ENCODE results near the gene FOXRED2.
"Not testable (repeated sequence)": the region's sequence is repeated elsewhere in the genome, so short reads cannot be mapped to it uniquely, and the experiment has no call there.

The FOXRED2 gene

GRCh38 chr22:36532466-36532865 lies 25.6 kb upstream of the FOXRED2 start:
- H3K9me3 Mint-ChIP-seq = no peaks in the 10 kb centered on the region
- no peak overlapping the region for H3K4me3 Mint-ChIP-seq
- peaks cover 3% of the 10 kb centered on the region for H3K36me3 Mint-ChIP-seq
- no peaks in the 10 kb centered on the region for H3K27me3 Mint-ChIP-seq
- no peak overlapping the region for H3K27ac Mint-ChIP-seq
- no peak for ATAC-seq
- H3K4me1 Mint-ChIP-seq = peaks cover 7% of the 10 kb centered on the region

- H3K4me1 Mint-ChIP-seq = peaks cover 20% of the 10 kb centered on the region
- ATAC-seq = peak; percentile 98
- H3K9me3 Mint-ChIP-seq = no peaks in the 10 kb centered on the region
- H3K27me3 Mint-ChIP-seq = no peaks in the 10 kb centered on the region
- H3K4me3 Mint-ChIP-seq = peak within 1 kb of the TSS; percentile 92
- peak within 1 kb of the TSS; percentile 89 for H3K27ac Mint-ChIP-seq
- H3K36me3 Mint-ChIP-seq = peaks cover 33% of the 10 kb centered on the region
These were observed 22.2 kb upstream of the FOXRED2 start, which contains the start of gene EIF3D for GRCh38 chr22:36528795-36529751. EIF3D (minus strand) TSS chr22:36529166; CDS start chr22:36526121, 3,045 bp downstream.

GRCh38 chr22:36528341-36528740 lies 21.5 kb upstream of the FOXRED2 start:
- H3K4me1 Mint-ChIP-seq = peaks cover 20% of the 10 kb centered on the region
- H3K27ac Mint-ChIP-seq = peak overlapping the region; percentile 89

GRCh38 chr22:36522662-36523061 lies 15.8 kb upstream of the FOXRED2 start:
- Mint-ChIP-seq H3K36me3 (peaks cover 93% of the 10 kb centered on the region), H3K9me3 (no peaks in the 10 kb centered on the region), H3K4me1 (peaks cover 25% of the 10 kb centered on the region)

More at GRCh38 chr22:36528341-36528740, 21.5 kb upstream of the FOXRED2 start:
- peaks cover 41% of the 10 kb centered on the region for H3K36me3 Mint-ChIP-seq
- no peaks in the 10 kb centered on the region for H3K27me3 Mint-ChIP-seq
- peak overlapping the region; percentile 92 for H3K4me3 Mint-ChIP-seq
- no peak for ATAC-seq
- no peaks in the 10 kb centered on the region for H3K9me3 Mint-ChIP-seq

GRCh38 chr22:36520423-36520822 lies 13.6 kb upstream of the FOXRED2 start:
- Mint-ChIP-seq H3K4me3 (no peak overlapping the region), H3K4me1 (peaks cover 10% of the 10 kb centered on the region), H3K27ac (peak overlapping the region; percentile 42), H3K36me3 (peaks cover 91% of the 10 kb centered on the region), H3K27me3 (no peaks in the 10 kb centered on the region), H3K9me3 (no peaks in the 10 kb centered on the region)
- no peak for ATAC-seq

More at GRCh38 chr22:36522662-36523061, 15.8 kb upstream of the FOXRED2 start:
- no peaks in the 10 kb centered on the region for H3K27me3 Mint-ChIP-seq
- peak; percentile 48 for ATAC-seq
- H3K27ac Mint-ChIP-seq = no peak overlapping the region
- H3K4me3 Mint-ChIP-seq = no peak overlapping the region

- H3K27me3 Mint-ChIP-seq, H3K4me3 Mint-ChIP-seq, ATAC-seq, H3K9me3 Mint-ChIP-seq: not testable (repeated sequence)
- H3K4me1 Mint-ChIP-seq = peaks cover 10% of the 10 kb centered on the region
- peak overlapping the region; percentile 42 for H3K27ac Mint-ChIP-seq
- peaks cover 92% of the 10 kb centered on the region for H3K36me3 Mint-ChIP-seq
These were observed 13.1 kb upstream of the FOXRED2 start for GRCh38 chr22:36519906-36520305.

- Mint-ChIP-seq H3K4me3 (no peak overlapping the region), H3K27me3 (no peaks in the 10 kb centered on the region), H3K36me3 (peaks cover 85% of the 10 kb centered on the region), H3K9me3 (no peaks in the 10 kb centered on the region), H3K27ac (no peak overlapping the region), H3K4me1 (peaks cover 8% of the 10 kb centered on the region)
- ATAC-seq = no peak
These were observed 7.9 kb upstream of the FOXRED2 start for GRCh38 chr22:36514766-36515165.

- Mint-ChIP-seq H3K27ac (no peak overlapping the region), H3K36me3 (peaks cover 69% of the 10 kb centered on the region), H3K27me3 (no peaks in the 10 kb centered on the region), H3K9me3 (no peaks in the 10 kb centered on the region), H3K4me1 (peaks cover 8% of the 10 kb centered on the region), H3K4me3 (no peak overlapping the region)
- no peak for ATAC-seq
These were observed 6.2 kb upstream of the FOXRED2 start for GRCh38 chr22:36512991-36513390.

- no peaks in the 10 kb centered on the region for H3K9me3 Mint-ChIP-seq
- H3K27me3 Mint-ChIP-seq = no peaks in the 10 kb centered on the region
- no peak for ATAC-seq
- H3K4me3 Mint-ChIP-seq = no peak overlapping the region
- peaks cover 66% of the 10 kb centered on the region for H3K36me3 Mint-ChIP-seq
- H3K27ac Mint-ChIP-seq = no peak overlapping the region
- peaks cover 12% of the 10 kb centered on the region for H3K4me1 Mint-ChIP-seq
These were observed 5.5 kb upstream of the FOXRED2 start for GRCh38 chr22:36512333-36512732.

- no peak overlapping the region for H3K27ac Mint-ChIP-seq
- ATAC-seq = no peak
- H3K4me1 Mint-ChIP-seq = peaks cover 15% of the 10 kb centered on the region
- H3K36me3 Mint-ChIP-seq = peaks cover 55% of the 10 kb centered on the region
- no peaks in the 10 kb centered on the region for H3K27me3 Mint-ChIP-seq
- H3K9me3 Mint-ChIP-seq = no peaks in the 10 kb centered on the region
- no peak overlapping the region for H3K4me3 Mint-ChIP-seq
These were observed 4.4 kb upstream of the FOXRED2 start for GRCh38 chr22:36510966-36511881.

- Mint-ChIP-seq H3K27me3 (no peaks in the 10 kb centered on the region), H3K9me3 (no peaks in the 10 kb centered on the region), H3K4me1 (peaks cover 15% of the 10 kb centered on the region), H3K27ac (no peak overlapping the region), H3K4me3 (no peak overlapping the region), H3K36me3 (peaks cover 47% of the 10 kb centered on the region)
- no peak for ATAC-seq
These were observed 3.5 kb upstream of the FOXRED2 start for GRCh38 chr22:36510384-36510783.

GRCh38 chr22:36507518-36508010 lies 724 bp upstream of the FOXRED2 start:
- peaks cover 15% of the 10 kb centered on the region for H3K4me1 Mint-ChIP-seq
- H3K36me3 Mint-ChIP-seq = peaks cover 28% of the 10 kb centered on the region
- ATAC-seq = no peak
- no peaks in the 10 kb centered on the region for H3K9me3 Mint-ChIP-seq
- H3K4me3 Mint-ChIP-seq = peak overlapping the region; percentile 82
- H3K27ac Mint-ChIP-seq = no peak overlapping the region
- no peaks in the 10 kb centered on the region for H3K27me3 Mint-ChIP-seq

- no peaks in the 10 kb centered on the region for H3K27me3 Mint-ChIP-seq
- ATAC-seq = no peak
- peak overlapping the region; percentile 82 for H3K4me3 Mint-ChIP-seq
- H3K27ac Mint-ChIP-seq = peak overlapping the region; percentile 78
- peaks cover 15% of the 10 kb centered on the region for H3K36me3 Mint-ChIP-seq
- peaks cover 9% of the 10 kb centered on the region for H3K4me1 Mint-ChIP-seq
- H3K9me3 Mint-ChIP-seq = no peaks in the 10 kb centered on the region
These were observed 723 bp downstream of the FOXRED2 start for GRCh38 chr22:36505998-36506635.

- no peaks in the 10 kb centered on the region for H3K27me3 Mint-ChIP-seq
- peaks cover 12% of the 10 kb centered on the region for H3K4me1 Mint-ChIP-seq
- no peaks in the 10 kb centered on the region for H3K36me3 Mint-ChIP-seq
- no peak for ATAC-seq
- H3K4me3 Mint-ChIP-seq = no peak overlapping the region
- H3K27ac Mint-ChIP-seq = no peak overlapping the region
- no peaks in the 10 kb centered on the region for H3K9me3 Mint-ChIP-seq
These were observed 8.8 kb downstream of the FOXRED2 start for GRCh38 chr22:36497910-36498665.

Data from stimulated activated memory B cell treated with anti-CD40 and anti-IgM and Interleukin-4, amounts not matched to agents 10 μg/mL and 1 μg/mL and 100 μg/mL, for 72 hours (primary cell).